GM12878 (cell line): Measurements from ENCODE around the gene EHD4. TPM values are rescaled to one million over a fixed set of nuclear protein-coding genes. Genes with fewer than 3 reads are reported as not detected.

Experiments
- ATAC-seq: fragments of 200-7000 bp; cut with Tn5 transposase; 3 replicates; pipeline ENCODE4 v1.9.1; 2020; ENCODE audit warnings: mild to moderate bottlenecking, moderate library complexity
- BruUV-seq: library from RNA; stranded (reverse); fragments of 400-500 nt; replicated peaks from 2 replicates; lab custom pipeline; 2021; lab: Mats Ljungman, UMichigan
- CTCF ChIA-PET: fragments of 300-600 bp; sonication (Branson Sonifier 250); formaldehyde crosslinking; extraction: SDS; loops from one replicate; lab custom pipeline; 2021; ENCODE audit warnings: inconsistent platforms; lab: Yijun Ruan, JAX
- POLR2A ChIA-PET: fragments of 350-600 bp; formaldehyde crosslinking; extraction: SDS; loops from one replicate; lab custom pipeline; 2021; ENCODE audit warnings: inconsistent platforms; lab: Charles Lee
- RAD21 ChIA-PET: fragments of 300-600 bp; sonication (Branson Sonifier 250); formaldehyde crosslinking; loops from one replicate; lab custom pipeline; 2023; ENCODE audit warnings: antibody characterized with exemption; ENCODE audit not compliant: unreplicated experiment; lab: Charles Lee
- SMC1A ChIA-PET: fragments of 300-600 bp; sonication (Branson Sonifier 250); formaldehyde crosslinking; loops from one replicate; lab custom pipeline; 2023; ENCODE audit not compliant: unreplicated experiment, uncharacterized antibody; lab: Charles Lee
- DNase-seq: peaks from one replicate; pipeline ENCODE4 v3.0.0-alpha.2; 2011; ENCODE audit warnings: low read depth, low spot score
- FAIRE-seq: peaks from 3 replicates; lab custom pipeline; 2011; peaks lifted over from hg19 to GRCh38; lab: Jason Lieb, UNC
- H2AFZ ChIP-seq: 2 replicates; pipeline ENCODE4 v1.6.0; 2011; ENCODE audit warnings: low read depth, low read length, control low read depth; ENCODE audit not compliant: control insufficient read depth
- H3K27ac ChIP-seq: 2 replicates; pipeline ENCODE4 v1.5.1; 2011; ENCODE audit warnings: control low read depth; ENCODE audit not compliant: control insufficient read depth, insufficient read depth
- H3K27me3 ChIP-seq, 2 experiments: replicated peaks in 1 of 2; 2 replicates each; pipeline versions ENCODE4 v1.6.0 to v1.6.1; 2011; ENCODE audit warnings: low read length in 1 of 2; ENCODE audit not compliant: control insufficient read depth in 2 of 2, insufficient read depth in 2 of 2
- H3K36me3 ChIP-seq, 2 experiments: 2 replicates each; pipeline ENCODE4 v1.5.1; 2011; ENCODE audit warnings: low read length in 1 of 2; ENCODE audit not compliant: control insufficient read depth in 2 of 2, insufficient read depth in 2 of 2
- H3K4me1 ChIP-seq: 2 replicates; pipeline ENCODE4 v1.6.1; 2011; ENCODE audit warnings: mild to moderate bottlenecking, low read length, moderate library complexity, mixed read lengths; ENCODE audit not compliant: control insufficient read depth, insufficient read depth
- H3K4me2 ChIP-seq: 2 replicates; pipeline ENCODE4 v1.6.0; 2011; ENCODE audit warnings: control low read depth; ENCODE audit not compliant: control insufficient read depth, insufficient read depth
- H3K4me3 ChIP-seq: fragments of 200-600 bp; sonication (generic); 2 replicates; pipeline ENCODE4 v1.5.1; 2016
- H3K79me2 ChIP-seq: 2 replicates; pipeline ENCODE4 v1.6.0; 2011; ENCODE audit warnings: low read length; ENCODE audit not compliant: control insufficient read depth, insufficient read depth
- H3K9ac ChIP-seq: 2 replicates; pipeline ENCODE4 v1.8.0; 2011; ENCODE audit warnings: low read length, control low read depth, mixed read lengths; ENCODE audit not compliant: control insufficient read depth, insufficient read depth
- H3K9me3 ChIP-seq: replicated peaks from 3 replicates; pipeline ENCODE4 v1.5.1; 2011; ENCODE audit warnings: mild to moderate bottlenecking, low read length; ENCODE audit not compliant: control insufficient read depth, insufficient read depth
- H4K20me1 ChIP-seq: 2 replicates; pipeline ENCODE4 v1.6.0; 2011; ENCODE audit not compliant: control insufficient read depth, insufficient read depth
- CBX3 ChIP-seq: fragments of 200-600 bp; sonication (generic); IDR thresholded peaks from 2 replicates; pipeline ENCODE4 v1.6.1; 2016; ENCODE audit warnings: low read depth, borderline replicate concordance
- CBX5 ChIP-seq: sonication (generic); IDR thresholded peaks from 2 replicates; pipeline ENCODE4 v1.6.1; 2016; ENCODE audit warnings: low read depth, moderate library complexity, mild to moderate bottlenecking, inconsistent platforms
- CREM ChIP-seq: IDR thresholded peaks from 2 replicates; pipeline ENCODE4 v1.6.1; 2014; ENCODE audit warnings: antibody characterized with exemption, low read depth
- EED ChIP-seq: sonication (generic); IDR thresholded peaks from 2 replicates; pipeline ENCODE4 v1.6.1; 2016; ENCODE audit warnings: antibody characterized with exemption, low read depth
- ESRRA ChIP-seq: IDR thresholded peaks from 2 replicates; pipeline ENCODE4 v1.6.1; 2012; ENCODE audit warnings: mild to moderate bottlenecking, low read length, improper control_type of control experiment
- EZH2 ChIP-seq: IDR thresholded peaks from 2 replicates; pipeline ENCODE4 v1.6.1; 2012; ENCODE audit warnings: low read depth, mild to moderate bottlenecking, control low read depth, inconsistent platforms, low read length, borderline replicate concordance; ENCODE audit not compliant: control insufficient read depth
- KAT2A ChIP-seq: conservative IDR thresholded peaks from 2 replicates; pipeline ENCODE4 v1.6.1; 2011; ENCODE audit warnings: low read depth, low read length; ENCODE audit not compliant: control insufficient read depth
- LARP7 ChIP-seq: fragments of 450-650 bp; IDR thresholded peaks from 2 replicates; pipeline ENCODE4 v1.6.1; 2017; ENCODE audit warnings: mild to moderate bottlenecking
- MTA2 ChIP-seq: fragments of 450-650 bp; IDR thresholded peaks from 2 replicates; pipeline ENCODE4 v1.6.1; 2016; ENCODE audit warnings: low read depth, mild to moderate bottlenecking, moderate library complexity
- MYB ChIP-seq: fragments of 150-350 bp; IDR thresholded peaks from 2 replicates; pipeline ENCODE4 v1.6.1; 2014; ENCODE audit warnings: mild to moderate bottlenecking, low read depth, low read length, borderline replicate concordance
- NFIC ChIP-seq: IDR thresholded peaks from 2 replicates; pipeline ENCODE4 v1.6.1; 2012; ENCODE audit warnings: low read depth, mild to moderate bottlenecking, inconsistent platforms, low read length, moderate library complexity
- PKNOX1 ChIP-seq: fragments of 450-650 bp; IDR thresholded peaks from 2 replicates; pipeline ENCODE4 v1.6.1; 2016; ENCODE audit warnings: mild to moderate bottlenecking
- RBBP5 ChIP-seq: fragments of 200-600 bp; sonication (generic); conservative IDR thresholded peaks from 2 replicates; pipeline ENCODE4 v1.6.1; 2016
- RELB ChIP-seq: fragments of 450-650 bp; IDR thresholded peaks from 2 replicates; pipeline ENCODE4 v1.6.1; 2017; ENCODE audit warnings: low read depth, mild to moderate bottlenecking, moderate library complexity
- SIN3A ChIP-seq: IDR thresholded peaks from 2 replicates; pipeline ENCODE4 v1.6.1; 2012; ENCODE audit warnings: low read depth, low read length, improper control_type of control experiment
- SMC3 ChIP-seq: IDR thresholded peaks from 2 replicates; pipeline ENCODE4 v1.6.1; 2011; ENCODE audit warnings: low read length, improper control_type of control experiment, borderline replicate concordance
- WGBS: methylation state at CpG from one replicate; pipeline ENCODE4 v1.1.6; 2016; ENCODE audit warnings: low lambda C conversion rate; ENCODE audit not compliant: insufficient replicate concordance, insufficient coverage; ENCODE audit errors: missing lambda C conversion rate; 5-methylcytosine and 5-hydroxymethylcytosine counted together
- in situ Hi-C: fragments of 300-500 bp; cut with MboI; formaldehyde crosslinking; loops from 9 replicates; pipeline ENCODE4 v1.14.3; 2018; ENCODE audit warnings: mixed read lengths
- intact Hi-C: fragments of 100-400 bp; cut with micrococcal nuclease; formaldehyde crosslinking; loops from one replicate; pipeline ENCODE4 v1.14.2; 2022; ENCODE audit not compliant: unreplicated experiment
- polyA plus RNA-seq, 11 experiments: library from polyadenylated mRNA; depleted of rRNA in 4 of 11; unstranded in 6 of 11; stranded (reverse) in 5 of 11; fragments of >200 nt; fragmentation: Nextera tagmentation in 4 of 11; fragmentation: Illumina TruSeq in 1 of 11; extraction: Ambion mirVana in 4 of 11; extraction: Trizol in 1 of 11; gene quantifications; 1 replicate in 1 of 11; 2 replicates in 10 of 11; pipeline versions ENCODE4 v1.2.1 to v1.2.3, GENCODE V29; 2011 to 2016; ENCODE audit warnings: inconsistent platforms in 2 of 11, missing spikeins in 2 of 11, low read depth in 1 of 11
- total RNA-seq, 4 experiments: library from RNA; depleted of rRNA in 3 of 4; stranded (reverse); fragments of >200 nt in 3 of 4; fragmentation: Illumina TruSeq in 1 of 4; extraction: Trizol in 1 of 4; gene quantifications; 2 replicates each; pipeline versions ENCODE4 v1.2.1 to v1.2.3, GENCODE V29; 2013 to 2021

The EHD4 gene
- total and polyA plus RNA-seq, 10 of the 15 experiments (the other 5 are each of a cell fraction or from before 2014, with no cell fraction given) = 4.2 to 62.9 (median 44.7) TPM

GRCh38 chr15:41857316-41857715, 115.0 kb downstream of the EHD4 start:
- BruUV-seq = no TSS peak
- in situ Hi-C loops = no loop called here
- Histone ChIP-seq H3K36me3 (no peaks in the 10 kb centered on the region), H3K79me2 (no peaks in the 10 kb centered on the region), H3K27me3 (no peaks in the 10 kb centered on the region; a peak in 1 of 4 replicates), H2AFZ (no peak overlapping the region), H3K9ac (no peak overlapping the region), H3K4me2 (no peak overlapping the region), H3K27ac (no peak overlapping the region), H3K4me1 (no peaks in the 10 kb centered on the region), H3K4me3 (no peak overlapping the region), H4K20me1 (no peaks in the 10 kb centered on the region), H3K9me3 (no peaks in the 10 kb centered on the region)
- POLR2A ChIA-PET = interaction anchor here (1.4 kb wide), 1 partner anchor 11 kb away, joined by 4 read pairs; no protein-coding TSS in a partner anchor
- DNase-seq = no peak
- intact Hi-C loops = no loop called here
- CTCF ChIA-PET = interaction anchor here (0.6 kb wide), 1 partner anchor 43 kb away, joined by 3 read pairs; no protein-coding TSS in a partner anchor
- FAIRE-seq = no peak
- ATAC-seq = no peak
- RAD21 ChIA-PET = no interaction called here
- SMC1A ChIA-PET = no interaction called here
- WGBS = 45% methylated on average over 9 of the region's 9 CpGs
- no peak for TF ChIP-seq SIN3A
- TF ChIP-seq RBBP5 = no peak
- no peak for TF ChIP-seq MYB
- TF ChIP-seq CBX3 = no peak
- no peak for TF ChIP-seq EED
- no peak for TF ChIP-seq LARP7

GRCh38 chr15:41856716-41857115, 115.6 kb downstream of the EHD4 start:
- intact Hi-C loops = no loop called here
- H2AFZ ChIP-seq = no peak overlapping the region
- H3K4me3 ChIP-seq = no peak overlapping the region
- SMC1A ChIA-PET = no interaction called here
- H3K36me3 ChIP-seq = no peaks in the 10 kb centered on the region
- no peak overlapping the region for H3K9ac ChIP-seq
- FAIRE-seq = no peak
- no peak for ATAC-seq
- no peaks in the 10 kb centered on the region for H3K9me3 ChIP-seq
- no peak overlapping the region for H3K27ac ChIP-seq
- no peaks in the 10 kb centered on the region; a peak in 1 of 4 replicates for H3K27me3 ChIP-seq
- WGBS = 60% methylated on average over 12 of the region's 12 CpGs
- CTCF ChIA-PET = no interaction called here
- in situ Hi-C loops = no loop called here
- POLR2A ChIA-PET = interaction anchor here (1.4 kb wide), 1 partner anchor 10 kb away, joined by 4 read pairs; no protein-coding TSS in a partner anchor
- RAD21 ChIA-PET = no interaction called here
- DNase-seq = no peak
- H3K4me1 ChIP-seq = no peaks in the 10 kb centered on the region
- H4K20me1 ChIP-seq = no peaks in the 10 kb centered on the region
- BruUV-seq = no TSS peak
- H3K4me2 ChIP-seq = no peak overlapping the region
- H3K79me2 ChIP-seq = no peaks in the 10 kb centered on the region
- TF ChIP-seq KAT2A = no peak
- TF ChIP-seq PKNOX1 = no peak
- no peak for TF ChIP-seq CREM
- TF ChIP-seq SMC3 = no peak
- TF ChIP-seq EZH2 = no peak
- no peak for TF ChIP-seq CBX5
- TF ChIP-seq ESRRA = no peak
- no peak for TF ChIP-seq RELB
- no peak for TF ChIP-seq NFIC
- TF ChIP-seq MTA2 = no peak
